HepG2 (cell line): ENCODE results near the gene SLC12A2. TPM values are rescaled to one million over a fixed set of nuclear protein-coding genes. Genes with fewer than 3 reads are reported as not detected.

Source experiments
- ATAC-seq: fragments of 200-7000 bp; cut with Tn5 transposase; 3 replicates; pipeline ENCODE4 v1.9.1; 2020; ENCODE audit warnings: mild to moderate bottlenecking, moderate library complexity
- BruUV-seq: library from RNA; stranded (reverse); fragments of 400-500 nt; replicated peaks from 2 replicates; lab custom pipeline; 2021; lab: Mats Ljungman, UMichigan
- CTCF ChIA-PET: fragments of 300-600 bp; formaldehyde crosslinking; extraction: SDS; loops from one replicate; lab custom pipeline; 2021; ENCODE audit warnings: low total read pairs, inconsistent platforms, low intra/inter-chr PET ratio; lab: Yijun Ruan, JAX
- POLR2A ChIA-PET: fragments of 350-600 bp; sonication (Branson Sonifier 250); formaldehyde crosslinking; loops from one replicate; lab custom pipeline; 2020; ENCODE audit warnings: antibody characterized with exemption, inconsistent platforms; lab: Yijun Ruan, JAX
- DNase-seq: peaks from one replicate; pipeline ENCODE4 v3.0.0-alpha.2; 2015; ENCODE audit warnings: low spot score
- FAIRE-seq: peaks from 3 replicates; lab custom pipeline; 2011; peaks lifted over from hg19 to GRCh38; lab: Jason Lieb, UNC
- H2AFZ ChIP-seq: one replicate; pipeline ENCODE4 v1.6.1; 2011; ENCODE audit warnings: low read length, inconsistent platforms
- H3K27ac ChIP-seq: fragments of 300-600 bp; 3 replicates; pipeline ENCODE4 v1.8.0; 2011; ENCODE audit warnings: mixed run types, mild to moderate bottlenecking, mixed read lengths, low read length, inconsistent platforms; ENCODE audit not compliant: insufficient read depth; ENCODE audit errors: extremely low read length
- H3K27me3 ChIP-seq, 2 experiments: fragments of 200-600 bp in 1 of 2; 2 replicates in 1 of 2; 3 replicates in 1 of 2; pipeline versions ENCODE4 v1.6.0 to v1.8.0; 2011; ENCODE audit warnings: low read length in 2 of 2, mild to moderate bottlenecking in 2 of 2, moderate library complexity in 2 of 2, inconsistent platforms in 1 of 2; ENCODE audit not compliant: insufficient read depth in 2 of 2, control insufficient read depth in 1 of 2
- H3K36me3 ChIP-seq, 2 experiments: fragments of 200-600 bp in 1 of 2; replicated peaks in 1 of 2; 2 replicates in 1 of 2; 3 replicates in 1 of 2; pipeline versions ENCODE4 v1.5.1 to v1.8.0; 2011; ENCODE audit warnings: low read length in 2 of 2, inconsistent platforms in 1 of 2; ENCODE audit not compliant: insufficient read depth in 2 of 2, control insufficient read depth in 1 of 2
- H3K4me1 ChIP-seq: 2 replicates; pipeline ENCODE4 v1.5.1; 2012; ENCODE audit warnings: low read length, inconsistent platforms; ENCODE audit not compliant: insufficient read depth
- H3K4me2 ChIP-seq: 2 replicates; pipeline ENCODE4 v1.6.0; 2011; ENCODE audit warnings: low read depth, low read length, inconsistent platforms
- H3K4me3 ChIP-seq, 3 experiments: fragments of 200-600 bp in 1 of 3; sonication (generic), shearing (Covaris generic) in 1 of 3; replicated peaks in 1 of 3; 2 replicates each; pipeline ENCODE4 v1.5.1; 2011 to 2016; ENCODE audit warnings: low read length in 3 of 3, inconsistent platforms in 2 of 3, low read depth in 2 of 3, mild to moderate bottlenecking in 2 of 3, control low read depth in 1 of 3, mixed read lengths in 1 of 3; ENCODE audit not compliant: insufficient read depth in 1 of 3
- H3K79me2 ChIP-seq: one replicate; pipeline ENCODE4 v1.6.1; 2011; ENCODE audit warnings: low read length, inconsistent platforms; ENCODE audit not compliant: insufficient read depth
- H3K9ac ChIP-seq: 2 replicates; pipeline ENCODE4 v1.6.0; 2011; ENCODE audit warnings: mild to moderate bottlenecking, low read depth, low read length, inconsistent platforms; ENCODE audit not compliant: insufficient read depth
- H3K9me3 ChIP-seq: 2 replicates; pipeline ENCODE4 v1.5.1; 2012; ENCODE audit warnings: mild to moderate bottlenecking, low read length
- H4K20me1 ChIP-seq: 2 replicates; pipeline ENCODE4 v1.6.0; 2011; ENCODE audit warnings: inconsistent platforms, mild to moderate bottlenecking, low read length, moderate library complexity; ENCODE audit not compliant: insufficient read depth
- KLF16 ChIP-seq, 2 experiments: sonication (generic) in 1 of 2; formaldehyde crosslinking in 1 of 2; IDR thresholded peaks; 2 replicates each; pipeline versions ENCODE4 v1.6.1 to v1.8.0; 2016 to 2023; ENCODE audit warnings: missing genetic modification reagents in 2 of 2, missing compliant biosample characterization in 1 of 2
- ZNF430 ChIP-seq: sonication (generic); formaldehyde crosslinking; IDR thresholded peaks from 2 replicates; pipeline ENCODE4 v1.9.0; 2021; ENCODE audit warnings: mild to moderate bottlenecking, missing genetic modification reagents
- WGBS: methylation state at CpG from one replicate; pipeline ENCODE4 v1.1.6; 2017; ENCODE audit warnings: low lambda C conversion rate; 5-methylcytosine and 5-hydroxymethylcytosine counted together
- in situ Hi-C: cut with HindIII; loops from 2 replicates; pipeline ENCODE4 v1.10.0; 2017; ENCODE audit warnings: low pct_unique_long_range_greater_than_20kb; ENCODE audit not compliant: extremely low pct_ligation_motif_present
- intact Hi-C: fragments of 100-400 bp; cut with micrococcal nuclease; formaldehyde crosslinking; loops from one replicate; pipeline ENCODE4 v1.10.0; 2022; ENCODE audit not compliant: unreplicated experiment
- polyA plus RNA-seq, 8 experiments: library from polyadenylated mRNA; depleted of rRNA in 3 of 8; stranded (reverse) in 7 of 8; unstranded in 1 of 8; fragments of >200 nt; fragmentation: Illumina TruSeq in 4 of 8; extraction: Trizol in 4 of 8; gene quantifications; 2 replicates each; pipeline versions ENCODE4 v1.2.1 to v1.2.3, GENCODE V29; 2011 to 2016; ENCODE audit warnings: low read depth in 4 of 8, missing spikeins in 1 of 8, mixed read lengths in 1 of 8; ENCODE audit not compliant: insufficient read depth in 1 of 8
- total RNA-seq, 5 experiments: library from RNA; depleted of rRNA; stranded (reverse); fragments of >200 nt; fragmentation: Illumina TruSeq; extraction: Trizol; gene quantifications; 2 replicates each; pipeline ENCODE4 v1.2.3, GENCODE V29; 2016; ENCODE audit warnings: low read depth in 1 of 5
- TF ChIP-seq, protein P1 (sequence below): sonication (generic); formaldehyde crosslinking; IDR thresholded peaks from 2 replicates; pipeline ENCODE4 v1.4.0; 2020; ENCODE audit warnings: missing genetic modification reagents, low read depth, mild to moderate bottlenecking, borderline replicate concordance
- TF ChIP-seq, protein P2 (sequence below): sonication (generic); formaldehyde crosslinking; IDR thresholded peaks from 2 replicates; pipeline ENCODE4 v1.4.0; 2020; ENCODE audit warnings: missing genetic modification reagents

Gene SLC12A2
- total and polyA plus RNA-seq, 2 of the 13 experiments (the other 11 are each of a cell fraction or from before 2014, with no cell fraction given), result 4.0 to 9.7 TPM

DNA sequence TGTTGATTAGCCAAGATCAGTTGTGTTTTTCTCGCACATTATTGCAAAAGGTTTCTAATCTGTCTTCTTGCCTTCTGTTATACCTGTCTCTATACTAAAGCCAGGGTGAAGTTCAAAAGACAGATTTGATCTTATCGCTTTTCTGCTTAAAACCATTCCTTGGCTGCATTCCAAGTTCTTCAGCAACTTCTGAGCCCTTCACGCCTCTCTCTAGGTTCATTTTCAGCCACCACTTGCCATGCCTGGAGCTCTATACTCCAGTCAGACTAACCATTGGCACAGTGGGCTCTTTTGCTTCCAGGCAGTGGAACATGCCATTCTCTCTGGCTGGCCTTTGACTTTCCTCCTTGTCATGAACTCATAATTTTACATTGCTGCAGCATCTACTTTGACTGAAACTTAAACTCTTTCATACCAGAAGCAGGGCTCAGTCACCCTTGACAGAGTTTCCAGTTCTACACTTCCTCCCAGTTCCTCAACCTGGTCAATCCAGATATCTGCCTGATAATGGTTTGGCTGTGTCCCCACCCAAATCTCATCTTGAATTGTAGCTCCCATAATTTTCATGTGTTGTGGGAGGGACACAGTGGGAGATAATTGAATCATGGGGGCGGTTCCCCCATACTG lies 114.4 kb downstream of the SLC12A2 start (continued):
- TF ChIP-seq, protein P1, sequence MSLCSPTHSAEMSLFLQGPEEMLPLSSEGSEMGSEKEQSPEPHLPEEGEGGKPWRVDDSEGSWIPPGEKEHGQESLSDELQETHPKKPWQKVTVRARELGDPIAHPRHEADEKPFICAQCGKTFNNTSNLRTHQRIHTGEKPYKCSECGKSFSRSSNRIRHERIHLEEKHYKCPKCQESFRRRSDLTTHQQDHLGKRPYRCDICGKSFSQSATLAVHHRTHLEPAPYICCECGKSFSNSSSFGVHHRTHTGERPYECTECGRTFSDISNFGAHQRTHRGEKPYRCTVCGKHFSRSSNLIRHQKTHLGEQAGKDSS (CRISPR knock-in tag), result no peak

DNA sequence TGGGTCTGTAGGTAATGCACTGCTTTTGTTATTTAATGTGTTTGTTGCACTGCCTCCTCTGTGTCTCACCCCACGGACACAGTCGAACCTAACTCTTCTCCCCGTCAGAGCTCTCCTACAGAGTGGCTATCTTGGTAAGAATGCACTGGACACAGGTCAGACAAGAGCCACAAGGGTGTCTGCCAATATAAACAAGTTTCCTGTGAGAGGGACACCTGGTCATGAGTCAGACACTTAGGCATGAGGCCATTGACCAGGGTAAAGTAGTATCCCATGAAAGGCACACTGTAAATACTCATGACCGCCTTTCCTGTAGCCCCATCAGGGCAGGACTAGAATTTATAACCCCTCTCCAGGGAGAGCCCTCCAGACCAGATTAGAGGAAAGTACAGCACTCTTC lies 115.5 kb downstream of the SLC12A2 start:
- Histone ChIP-seq H3K4me3 (no peak overlapping the region), H4K20me1 (no peaks in the 10 kb centered on the region), H3K9me3 (no peaks in the 10 kb centered on the region), H3K79me2 (no peaks in the 10 kb centered on the region), H3K27ac (no peak overlapping the region), H2AFZ (no peak overlapping the region), H3K4me2 (no peak overlapping the region), H3K4me1 (peaks cover 5% of the 10 kb centered on the region; the same call in 1 of the 2 replicates), H3K27me3 (peaks cover 0 to 3% of the 10 kb centered on the region in 2 experiments; a peak in 1 of 5 replicates), H3K36me3 (no peaks in the 10 kb centered on the region), H3K9ac (no peak overlapping the region)
- CTCF ChIA-PET, result no interaction called here
- BruUV-seq, result no TSS peak
- intact Hi-C loops, result no loop called here
- ATAC-seq (no peak), FAIRE-seq (no peak), DNase-seq (no peak)
- TF ChIP-seq KLF16 (CRISPR knock-in tag; IDR thresholded peaks at IDR 0.05), result no peak
- TF ChIP-seq ZNF430 (CRISPR knock-in tag), result no peak
- POLR2A ChIA-PET, result no interaction called here
- in situ Hi-C loops, result no loop called here
- WGBS, result 24% methylated on average over 3 of the region's 4 CpGs

DNA sequence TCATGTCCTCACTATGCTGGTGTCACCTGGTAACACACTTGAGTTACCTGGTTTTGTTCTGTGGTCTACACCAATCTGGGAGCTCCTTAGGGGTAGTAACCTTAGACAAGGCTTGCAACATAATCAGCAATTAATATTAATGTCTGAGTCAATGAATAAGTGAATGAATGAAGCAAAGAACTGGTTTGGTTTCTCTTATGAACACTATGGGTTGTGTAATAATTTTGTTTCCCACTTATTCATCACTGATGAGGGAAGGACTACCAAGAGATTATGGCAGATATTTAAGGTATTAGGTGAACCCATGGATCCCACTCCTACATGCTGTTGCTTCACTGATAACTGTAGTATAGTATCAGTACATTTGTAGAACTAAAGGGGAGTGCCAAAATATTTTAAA lies 116.0 kb downstream of the SLC12A2 start:
- ChIA-PET CTCF (interaction anchor here (1.0 to 2.8 kb wide), 2 partner anchors 324 to 636 kb away, joined by 4 to 27 read pairs; no protein-coding TSS in a partner anchor), POLR2A (no interaction called here)
- H3K79me2 ChIP-seq, result no peaks in the 10 kb centered on the region
- ATAC-seq, result no peak
- no peaks in the 10 kb centered on the region for H3K9me3 ChIP-seq
- BruUV-seq, result no TSS peak
- DNase-seq, result no peak
- H3K27ac ChIP-seq, result no peak overlapping the region
- no peak for FAIRE-seq
- H4K20me1 ChIP-seq, result no peaks in the 10 kb centered on the region
- no peak overlapping the region for H3K9ac ChIP-seq
- 0 out of 2 replicates have a peak, but pooled peaks cover 5% of the 10 kb centered on the region for H3K4me1 ChIP-seq
- in situ Hi-C loops, result loop anchor here (5.0 to 25.0 kb wide), 5 partner anchors 322 to 913 kb away; no protein-coding TSS in a partner anchor
- TF ChIP-seq, protein P2, sequence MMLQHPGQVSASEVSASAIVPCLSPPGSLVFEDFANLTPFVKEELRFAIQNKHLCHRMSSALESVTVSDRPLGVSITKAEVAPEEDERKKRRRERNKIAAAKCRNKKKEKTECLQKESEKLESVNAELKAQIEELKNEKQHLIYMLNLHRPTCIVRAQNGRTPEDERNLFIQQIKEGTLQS (CRISPR knock-in tag), result no peak
- TF ChIP-seq, all 625 proteins: peak for 0
- H3K27me3 ChIP-seq, result peaks cover 0 to 3% of the 10 kb centered on the region in 2 experiments; a peak in 1 of 5 replicates
- intact Hi-C loops, result no loop called here
- no peak overlapping the region for H2AFZ ChIP-seq
- no peak overlapping the region for H3K4me3 ChIP-seq
- H3K36me3 ChIP-seq, result no peaks in the 10 kb centered on the region
- no peak overlapping the region for H3K4me2 ChIP-seq
